Measurements from ENCODE around the gene RAMAC.
"Not testable (repeated sequence)": the region's sequence is repeated elsewhere in the genome, so short reads cannot be mapped to it uniquely, and the experiment has no call there.

The RAMAC gene

DNA sequence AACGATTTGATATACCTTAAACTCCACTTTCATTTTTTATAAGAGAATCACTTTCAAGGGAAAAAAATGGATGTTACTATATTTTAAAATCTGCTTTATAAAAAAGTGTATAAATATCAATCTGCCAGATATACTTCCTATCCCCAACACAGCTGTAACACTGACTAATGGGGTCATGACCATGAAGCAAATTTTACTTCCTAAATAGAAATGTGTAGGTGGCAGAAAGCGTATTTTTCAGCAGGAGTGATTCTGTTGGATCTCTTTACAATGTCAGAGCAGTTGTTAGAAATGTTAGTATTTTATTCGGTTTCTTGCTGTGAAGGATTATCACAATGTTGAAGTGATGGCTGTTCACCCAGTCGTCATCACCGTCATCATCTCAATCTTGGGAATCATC, 30.9 kb downstream of the RAMAC start:
- no peak for DNase-seq

DNA sequence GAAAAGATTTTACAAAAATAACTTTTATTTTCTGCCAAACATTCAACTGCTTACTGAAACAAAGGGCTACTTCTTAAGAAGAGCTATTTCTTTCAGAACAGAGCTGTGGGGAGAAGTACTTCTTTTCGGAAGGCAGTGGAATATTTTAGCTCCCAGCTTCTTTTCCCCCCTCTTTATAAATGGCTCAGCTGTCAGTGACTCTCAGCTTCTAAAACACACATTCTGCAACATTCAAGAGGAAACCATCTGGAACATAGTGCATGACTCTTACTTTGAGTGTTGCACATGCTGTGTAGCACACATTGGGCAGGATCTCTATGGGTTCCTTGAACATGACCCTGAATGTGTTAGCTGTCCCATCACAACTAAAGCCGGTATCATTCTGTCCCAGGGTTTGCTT, 32.4 kb downstream of the RAMAC start:
- DNase-seq, result no peak

DNA sequence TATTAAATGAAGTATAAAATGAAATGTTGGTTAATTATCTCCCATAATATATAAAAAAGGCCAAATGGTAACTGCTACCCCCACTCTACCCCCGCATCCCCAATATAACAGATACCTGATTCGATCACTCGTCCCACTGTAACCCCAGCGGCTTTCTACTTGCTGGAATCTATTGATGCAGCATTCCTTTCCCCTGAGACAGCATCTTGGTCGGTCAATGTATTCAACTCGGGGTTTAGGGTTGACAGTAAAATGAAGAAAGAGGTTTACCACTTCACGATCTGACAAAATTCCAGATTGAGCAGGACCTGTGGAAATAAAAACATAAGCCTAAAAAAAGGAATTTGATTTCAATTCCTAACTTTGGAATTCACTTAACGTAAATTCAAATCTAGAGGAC, 44.0 kb downstream of the RAMAC start:
- no peak for DNase-seq

DNA sequence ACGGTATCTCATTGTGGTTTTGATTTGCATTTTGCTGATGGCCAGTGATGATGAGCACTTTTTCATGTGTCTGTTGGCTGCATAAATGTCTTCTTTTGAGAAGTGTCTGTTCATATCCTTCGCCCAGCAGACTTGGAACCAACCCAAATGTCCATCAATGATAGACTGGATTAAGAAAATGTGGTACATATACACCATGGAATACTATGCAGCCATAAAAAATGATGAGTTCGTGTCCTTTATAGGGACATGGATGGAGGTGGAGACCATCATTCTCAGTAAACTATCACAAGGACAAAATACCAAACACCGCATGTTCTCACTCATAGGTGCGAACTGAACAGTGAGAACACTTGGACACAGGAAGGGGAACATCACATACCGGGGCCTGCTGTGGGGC, 45.2 kb downstream of the RAMAC start:
- DNase-seq, result not testable (repeated sequence)

DNA sequence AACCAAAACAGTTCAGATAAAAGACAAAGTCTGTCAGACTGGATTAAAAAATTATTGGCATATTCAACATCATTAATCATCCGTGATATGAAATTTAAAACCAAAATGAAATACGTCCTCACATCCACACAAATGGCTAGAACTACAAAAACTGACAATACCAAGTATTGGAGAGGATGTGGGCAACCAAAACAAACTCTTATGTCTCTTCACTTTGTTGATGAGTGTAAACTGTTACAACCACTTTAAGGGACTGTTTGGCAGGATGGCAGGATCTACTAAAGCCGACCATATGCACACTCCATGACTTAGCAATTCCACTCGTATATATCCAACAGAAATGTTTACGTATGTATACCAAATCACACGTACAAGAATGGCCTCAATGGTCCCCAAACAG, 50.2 kb downstream of the RAMAC start:
- DNase-seq, result no peak

DNA sequence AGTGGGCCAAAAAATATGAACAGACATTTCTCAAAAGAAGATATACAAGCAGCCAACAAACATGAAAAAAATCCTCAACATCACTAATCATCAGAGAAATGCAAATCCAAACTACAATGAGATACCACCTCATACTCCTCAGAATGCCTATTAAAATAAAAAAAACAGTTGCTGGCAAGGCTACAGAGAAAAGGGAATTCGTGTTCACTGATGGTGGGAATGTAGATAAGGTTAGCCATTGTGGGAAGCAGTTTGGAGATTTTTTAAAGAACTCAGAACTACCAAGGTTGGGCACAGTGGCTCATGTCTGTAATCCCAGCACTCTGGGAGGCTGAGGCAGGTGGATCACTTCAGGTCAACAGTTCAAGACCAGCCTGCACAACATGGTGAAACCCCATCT, 53.2 kb downstream of the RAMAC start:
- no peak for DNase-seq
